Suprapubic skin (tissue), 4 donors: Measurements from ENCODE around the gene FKBP5. TPM values are rescaled to one million over a fixed set of nuclear protein-coding genes. Genes with fewer than 3 reads are reported as not detected.

ENCODE experiments used
- DNase-seq, 2 donors: peaks; one replicate each; pipeline ENCODE4 v3.0.0-alpha.2; 2019; ENCODE audit warnings: low spot score in 2 of 2
- H3K27ac ChIP-seq: fragments of 200-600 bp; sonication (generic); one replicate; pipeline ENCODE4 v1.5.1; 2019
- H3K27me3 ChIP-seq: fragments of 200-600 bp; sonication (generic); one replicate; pipeline ENCODE4 v1.5.1; 2019
- H3K36me3 ChIP-seq: fragments of 200-600 bp; sonication (generic); one replicate; pipeline ENCODE4 v1.5.1; 2019
- H3K4me1 ChIP-seq: fragments of 200-600 bp; sonication (generic); one replicate; pipeline ENCODE4 v1.5.1; 2019
- H3K4me3 ChIP-seq: fragments of 200-600 bp; sonication (generic); one replicate; pipeline ENCODE4 v1.5.1; 2019; ENCODE audit warnings: mild to moderate bottlenecking
- H3K9me3 ChIP-seq: fragments of 200-600 bp; sonication (generic); one replicate; pipeline ENCODE4 v1.5.1; 2019
- EP300 ChIP-seq: sonication (generic); formaldehyde crosslinking; IDR thresholded peaks from one replicate; pipeline ENCODE4 v1.6.1; 2017; ENCODE audit warnings: antibody characterized with exemption
- POLR2A ChIP-seq, 2 donors: fragments of 450-650 bp; IDR thresholded peaks; one replicate each; pipeline ENCODE4 v1.6.1; 2017; ENCODE audit warnings: antibody characterized with exemption in 2 of 2, mild to moderate bottlenecking in 2 of 2, moderate library complexity in 2 of 2
- POLR2AphosphoS5 ChIP-seq, 3 donors: sonication (generic); formaldehyde crosslinking; IDR thresholded peaks; one replicate each; pipeline ENCODE4 v1.6.1; 2017; ENCODE audit warnings: antibody characterized with exemption in 3 of 3
- WGBS: methylation state at CpG from one replicate; pipeline ENCODE4 v1.1.5; 2018; 5-methylcytosine and 5-hydroxymethylcytosine counted together
- total RNA-seq, 4 donors: library from RNA; depleted of rRNA; stranded (reverse); fragments of >200 nt; gene quantifications; one replicate each; pipeline ENCODE4 v1.1.0, GENCODE V29; 2016
- TF ChIP-seq, protein P1 (sequence below), 2 donors: fragments of 200-600 bp in 1 of 2; fragments of 450-650 bp in 1 of 2; sonication (generic) in 1 of 2; IDR thresholded peaks; one replicate each; pipeline ENCODE4 v1.5.1; 2016 to 2019; ENCODE audit warnings: antibody characterized with exemption in 2 of 2, mild to moderate bottlenecking in 1 of 2, moderate library complexity in 1 of 2

FKBP5 gene
- total RNA-seq, 4 donors from 2014 or later, result 198 to 321 (median 244) TPM

- Histone ChIP-seq H3K27ac (peak overlapping the region; percentile 85), H3K4me1 (peaks cover 76% of the 10 kb centered on the region), H3K9me3 (no peaks in the 10 kb centered on the region), H3K36me3 (no peaks in the 10 kb centered on the region), H3K27me3 (no peaks in the 10 kb centered on the region), H3K4me3 (peak overlapping the region; percentile 26)
- 53% methylated on average over 12 of the region's 21 CpGs for WGBS
- peak in 1 of 2 donors; percentile 17 for TF ChIP-seq POLR2A (IDR thresholded peaks at IDR 0.05)
- TF ChIP-seq, protein P1, sequence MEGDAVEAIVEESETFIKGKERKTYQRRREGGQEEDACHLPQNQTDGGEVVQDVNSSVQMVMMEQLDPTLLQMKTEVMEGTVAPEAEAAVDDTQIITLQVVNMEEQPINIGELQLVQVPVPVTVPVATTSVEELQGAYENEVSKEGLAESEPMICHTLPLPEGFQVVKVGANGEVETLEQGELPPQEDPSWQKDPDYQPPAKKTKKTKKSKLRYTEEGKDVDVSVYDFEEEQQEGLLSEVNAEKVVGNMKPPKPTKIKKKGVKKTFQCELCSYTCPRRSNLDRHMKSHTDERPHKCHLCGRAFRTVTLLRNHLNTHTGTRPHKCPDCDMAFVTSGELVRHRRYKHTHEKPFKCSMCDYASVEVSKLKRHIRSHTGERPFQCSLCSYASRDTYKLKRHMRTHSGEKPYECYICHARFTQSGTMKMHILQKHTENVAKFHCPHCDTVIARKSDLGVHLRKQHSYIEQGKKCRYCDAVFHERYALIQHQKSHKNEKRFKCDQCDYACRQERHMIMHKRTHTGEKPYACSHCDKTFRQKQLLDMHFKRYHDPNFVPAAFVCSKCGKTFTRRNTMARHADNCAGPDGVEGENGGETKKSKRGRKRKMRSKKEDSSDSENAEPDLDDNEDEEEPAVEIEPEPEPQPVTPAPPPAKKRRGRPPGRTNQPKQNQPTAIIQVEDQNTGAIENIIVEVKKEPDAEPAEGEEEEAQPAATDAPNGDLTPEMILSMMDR (IDR thresholded peaks at IDR 0.05), result no peak
- DNase-seq, result peak; percentile 73 to 78
Observed at GRCh38 chr6:35719830-35720733, 31.4 kb upstream of the FKBP5 start.

DNA sequence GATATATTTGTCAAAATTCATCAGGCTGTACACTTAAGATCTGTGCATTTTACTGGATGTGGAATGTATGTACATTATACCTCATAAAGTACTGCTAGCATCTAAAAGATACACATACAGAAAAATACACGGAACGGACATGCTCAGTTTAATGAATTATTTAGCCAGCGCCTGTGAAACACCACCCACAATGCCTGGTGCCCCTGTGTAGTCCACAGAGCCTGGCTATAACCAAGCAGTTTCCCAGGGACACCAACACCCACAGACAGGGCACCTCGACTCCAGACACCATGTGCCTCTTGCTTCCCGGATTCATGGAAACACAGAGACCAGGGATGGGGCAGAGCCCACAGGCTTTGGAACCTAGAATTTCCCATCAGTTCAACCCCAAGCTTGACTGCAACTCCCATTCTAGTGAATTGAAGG lies 30.7 kb upstream of the FKBP5 start:
- Histone ChIP-seq H3K4me1 (peaks cover 69% of the 10 kb centered on the region), H3K36me3 (no peaks in the 10 kb centered on the region), H3K9me3 (no peaks in the 10 kb centered on the region), H3K4me3 (peak overlapping the region; percentile 26), H3K27ac (peak overlapping the region; percentile 85), H3K27me3 (no peaks in the 10 kb centered on the region)
- DNase-seq, result no peak
- WGBS, result 70% methylated on average over 5 of the region's 5 CpGs
- no peak for TF ChIP-seq EP300
- no peak for TF ChIP-seq POLR2AphosphoS5 (IDR thresholded peaks at IDR 0.05)
- TF ChIP-seq POLR2A (IDR thresholded peaks at IDR 0.05), result no peak
- TF ChIP-seq, protein P1 (IDR thresholded peaks at IDR 0.05), result no peak

DNA sequence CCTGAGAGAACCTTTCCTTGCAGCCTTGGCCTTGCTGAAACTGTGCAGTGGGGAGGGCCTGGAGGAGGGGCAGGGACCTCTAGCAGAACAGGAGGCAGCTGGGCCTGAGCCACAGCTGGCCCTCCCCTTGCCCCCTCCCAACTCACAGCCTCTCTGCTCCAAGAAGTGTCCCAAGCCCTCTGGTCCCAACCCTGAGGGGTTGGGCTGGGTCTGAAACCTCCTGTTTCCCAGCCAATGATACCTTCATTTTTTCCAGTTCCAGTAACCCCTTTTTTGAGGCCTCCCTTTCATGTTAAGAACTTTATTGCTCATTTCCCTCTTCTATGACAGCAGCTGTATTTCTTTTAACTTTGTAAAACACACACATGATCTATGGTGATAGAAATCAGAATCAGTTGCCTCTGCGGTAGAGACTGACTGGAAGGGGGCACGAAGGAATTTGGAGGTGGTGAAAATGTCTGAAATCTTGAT lies 30.2 kb upstream of the FKBP5 start:
- Histone ChIP-seq H3K4me1 (peaks cover 64% of the 10 kb centered on the region), H3K36me3 (no peaks in the 10 kb centered on the region), H3K9me3 (no peaks in the 10 kb centered on the region), H3K4me3 (no peak overlapping the region), H3K27me3 (no peaks in the 10 kb centered on the region), H3K27ac (peak overlapping the region; percentile 85)
- 89% methylated on average over 2 of the region's 2 CpGs for WGBS
- TF ChIP-seq EP300 (no peak), POLR2A (IDR thresholded peaks at IDR 0.05) (no peak), POLR2AphosphoS5 (IDR thresholded peaks at IDR 0.05) (no peak)
- TF ChIP-seq, protein P1 (IDR thresholded peaks at IDR 0.05), result no peak
- peak in 1 of 2 donors; percentile 50 for DNase-seq

GRCh38 chr6:35718375-35718736 lies 29.6 kb upstream of the FKBP5 start:
- Histone ChIP-seq H3K27ac (peak overlapping the region; percentile 85), H3K9me3 (no peaks in the 10 kb centered on the region), H3K27me3 (no peaks in the 10 kb centered on the region), H3K4me1 (peaks cover 59% of the 10 kb centered on the region), H3K4me3 (no peak overlapping the region), H3K36me3 (no peaks in the 10 kb centered on the region)
- 91% methylated on average over 4 of the region's 4 CpGs for WGBS
- TF ChIP-seq POLR2A (IDR thresholded peaks at IDR 0.05) (no peak), POLR2AphosphoS5 (IDR thresholded peaks at IDR 0.05) (no peak), EP300 (no peak)
- TF ChIP-seq, protein P1 (IDR thresholded peaks at IDR 0.05), result no peak
- no peak for DNase-seq
